ENCODE data around the gene SENP1.

DNA sequence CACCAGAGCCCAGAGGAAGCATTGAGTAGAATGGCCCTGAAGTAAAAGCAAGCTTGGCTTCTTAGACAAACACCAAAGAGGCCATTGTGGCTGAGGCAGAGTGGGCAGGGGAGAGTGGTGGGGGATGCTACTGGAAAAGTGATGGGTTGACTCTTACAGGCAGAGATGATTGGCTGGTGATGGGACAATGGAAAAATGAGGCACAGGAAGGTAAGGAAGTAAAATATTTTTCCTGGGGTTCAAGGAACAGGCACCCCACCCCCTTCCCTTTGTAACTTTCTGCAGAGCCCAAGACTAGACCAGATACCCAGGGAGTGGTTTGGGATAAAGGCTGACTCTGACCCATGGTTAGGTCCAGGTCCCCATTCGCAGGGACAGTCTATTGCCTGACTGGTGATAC is 66.7 kb downstream of the SENP1 start:
- TF ChIP-seq CTCF (IDR thresholded peaks at IDR 0.05; ENCODE audit: extremely low read depth in 1 of 2, insufficient read depth in 1 of 2, low read depth in 1 of 2, low read length in 2 of 2) (no peak), POLR2AphosphoS5 (IDR thresholded peaks at IDR 0.05; ENCODE audit: insufficient read depth, low read depth, low read length) (no peak)
- TF ChIP-seq, protein P1, sequence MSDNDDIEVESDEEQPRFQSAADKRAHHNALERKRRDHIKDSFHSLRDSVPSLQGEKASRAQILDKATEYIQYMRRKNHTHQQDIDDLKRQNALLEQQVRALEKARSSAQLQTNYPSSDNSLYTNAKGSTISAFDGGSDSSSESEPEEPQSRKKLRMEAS (IDR thresholded peaks at IDR 0.05; ENCODE audit: insufficient read depth, insufficient read length): no peak
